Measurements from ENCODE around the gene USP20. TPM values are rescaled to one million over a fixed set of nuclear protein-coding genes. Genes with fewer than 3 reads are reported as not detected.
A peak's percentile ranks its signal among the peaks of the same experiment; 100 is the strongest.

Gene USP20
- total and polyA plus RNA-seq, 10 of the 15 experiments (the other 5 are each of a cell fraction or from before 2014, with no cell fraction given): 0.66 to 23.3 (median 11.0) TPM

GRCh38 chr9:129885670-129886106 is 50.4 kb downstream of the USP20 start (continued):
- TF ChIP-seq NFYA (IDR thresholded peaks at IDR 0.05; ENCODE audit: borderline replicate concordance, low read depth, low read length) (no peak), POLR2AphosphoS2 (IDR thresholded peaks at IDR 0.05; ENCODE audit: low read depth, low read length) (peak; percentile 78), ZBED1 (IDR thresholded peaks at IDR 0.05; ENCODE audit: borderline replicate concordance) (peak; percentile 52; the same call in 1 of the 2 replicates), POU2F2 (IDR thresholded peaks at IDR 0.05; ENCODE audit: borderline replicate concordance, low read depth, low read length) (peak; percentile 90), STAT3 (IDR thresholded peaks at IDR 0.05; ENCODE audit: low read depth, low read length) (no peak), TARDBP (IDR thresholded peaks at IDR 0.05; ENCODE audit: borderline replicate concordance) (0 out of 2 replicates have a peak, but pooled peaks have one; percentile 37), SPI1 (IDR thresholded peaks at IDR 0.05; ENCODE audit: borderline replicate concordance, insufficient read depth, low read depth, low read length) (0 out of 2 replicates have a peak, but pooled peaks have one; percentile 4), POLR2A (IDR thresholded peaks at IDR 0.05; ENCODE audit: low read depth, low read length) (peak; percentile 66), MYB (IDR thresholded peaks at IDR 0.05; ENCODE audit: borderline replicate concordance, low read depth, low read length) (0 out of 2 replicates have a peak, but pooled peaks have one; percentile 4), IKZF2 (IDR thresholded peaks at IDR 0.05) (peak; percentile 36 to 63; a peak in 2 of 4 replicates), KLF5 (IDR thresholded peaks at IDR 0.05; ENCODE audit: partially characterized antibody) (no peak), ZNF687 (IDR thresholded peaks at IDR 0.05) (peak; percentile 30), BRCA1 (IDR thresholded peaks at IDR 0.05; ENCODE audit: low read depth, low read length) (0 out of 2 replicates have a peak, but pooled peaks have one; percentile 8), CBX5 (IDR thresholded peaks at IDR 0.05; ENCODE audit: low read depth) (no peak), ZNF217 (IDR thresholded peaks at IDR 0.05) (no peak), NFIC (IDR thresholded peaks at IDR 0.05; ENCODE audit: low read depth, low read length) (no peak), CEBPB (IDR thresholded peaks at IDR 0.05; ENCODE audit: borderline replicate concordance in 1 of 2, low read depth in 2 of 2, low read length in 2 of 2) (no peak; a peak in 1 of 4 replicates), TCF12 (IDR thresholded peaks at IDR 0.05; ENCODE audit: low read depth, low read length) (0 out of 2 replicates have a peak, but pooled peaks have one; percentile 30), BCL11A (IDR thresholded peaks at IDR 0.05; ENCODE audit: low read depth, low read length) (peak; percentile 37; the same call in 1 of the 2 replicates), CHD1 (IDR thresholded peaks at IDR 0.05; ENCODE audit: low read depth, low read length) (peak; percentile 74; the same call in 1 of the 2 replicates)
- TF ChIP-seq, protein P1, sequence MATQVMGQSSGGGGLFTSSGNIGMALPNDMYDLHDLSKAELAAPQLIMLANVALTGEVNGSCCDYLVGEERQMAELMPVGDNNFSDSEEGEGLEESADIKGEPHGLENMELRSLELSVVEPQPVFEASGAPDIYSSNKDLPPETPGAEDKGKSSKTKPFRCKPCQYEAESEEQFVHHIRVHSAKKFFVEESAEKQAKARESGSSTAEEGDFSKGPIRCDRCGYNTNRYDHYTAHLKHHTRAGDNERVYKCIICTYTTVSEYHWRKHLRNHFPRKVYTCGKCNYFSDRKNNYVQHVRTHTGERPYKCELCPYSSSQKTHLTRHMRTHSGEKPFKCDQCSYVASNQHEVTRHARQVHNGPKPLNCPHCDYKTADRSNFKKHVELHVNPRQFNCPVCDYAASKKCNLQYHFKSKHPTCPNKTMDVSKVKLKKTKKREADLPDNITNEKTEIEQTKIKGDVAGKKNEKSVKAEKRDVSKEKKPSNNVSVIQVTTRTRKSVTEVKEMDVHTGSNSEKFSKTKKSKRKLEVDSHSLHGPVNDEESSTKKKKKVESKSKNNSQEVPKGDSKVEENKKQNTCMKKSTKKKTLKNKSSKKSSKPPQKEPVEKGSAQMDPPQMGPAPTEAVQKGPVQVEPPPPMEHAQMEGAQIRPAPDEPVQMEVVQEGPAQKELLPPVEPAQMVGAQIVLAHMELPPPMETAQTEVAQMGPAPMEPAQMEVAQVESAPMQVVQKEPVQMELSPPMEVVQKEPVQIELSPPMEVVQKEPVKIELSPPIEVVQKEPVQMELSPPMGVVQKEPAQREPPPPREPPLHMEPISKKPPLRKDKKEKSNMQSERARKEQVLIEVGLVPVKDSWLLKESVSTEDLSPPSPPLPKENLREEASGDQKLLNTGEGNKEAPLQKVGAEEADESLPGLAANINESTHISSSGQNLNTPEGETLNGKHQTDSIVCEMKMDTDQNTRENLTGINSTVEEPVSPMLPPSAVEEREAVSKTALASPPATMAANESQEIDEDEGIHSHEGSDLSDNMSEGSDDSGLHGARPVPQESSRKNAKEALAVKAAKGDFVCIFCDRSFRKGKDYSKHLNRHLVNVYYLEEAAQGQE (IDR thresholded peaks at IDR 0.05; ENCODE audit: low read depth, low read length): no peak
- TF ChIP-seq, protein P2, sequence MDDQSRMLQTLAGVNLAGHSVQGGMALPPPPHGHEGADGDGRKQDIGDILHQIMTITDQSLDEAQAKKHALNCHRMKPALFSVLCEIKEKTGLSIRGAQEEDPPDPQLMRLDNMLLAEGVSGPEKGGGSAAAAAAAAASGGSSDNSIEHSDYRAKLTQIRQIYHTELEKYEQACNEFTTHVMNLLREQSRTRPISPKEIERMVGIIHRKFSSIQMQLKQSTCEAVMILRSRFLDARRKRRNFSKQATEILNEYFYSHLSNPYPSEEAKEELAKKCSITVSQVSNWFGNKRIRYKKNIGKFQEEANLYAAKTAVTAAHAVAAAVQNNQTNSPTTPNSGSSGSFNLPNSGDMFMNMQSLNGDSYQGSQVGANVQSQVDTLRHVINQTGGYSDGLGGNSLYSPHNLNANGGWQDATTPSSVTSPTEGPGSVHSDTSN (IDR thresholded peaks at IDR 0.05; ENCODE audit: insufficient replicate concordance, low read depth, low read length): no peak
- TF ChIP-seq, protein P3, sequence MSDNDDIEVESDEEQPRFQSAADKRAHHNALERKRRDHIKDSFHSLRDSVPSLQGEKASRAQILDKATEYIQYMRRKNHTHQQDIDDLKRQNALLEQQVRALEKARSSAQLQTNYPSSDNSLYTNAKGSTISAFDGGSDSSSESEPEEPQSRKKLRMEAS (IDR thresholded peaks at IDR 0.05; ENCODE audit: low read depth, low read length): peak; percentile 67; the same call in 1 of the 2 replicates
